ENCODE data around the gene CIB2.

The CIB2 gene

DNA sequence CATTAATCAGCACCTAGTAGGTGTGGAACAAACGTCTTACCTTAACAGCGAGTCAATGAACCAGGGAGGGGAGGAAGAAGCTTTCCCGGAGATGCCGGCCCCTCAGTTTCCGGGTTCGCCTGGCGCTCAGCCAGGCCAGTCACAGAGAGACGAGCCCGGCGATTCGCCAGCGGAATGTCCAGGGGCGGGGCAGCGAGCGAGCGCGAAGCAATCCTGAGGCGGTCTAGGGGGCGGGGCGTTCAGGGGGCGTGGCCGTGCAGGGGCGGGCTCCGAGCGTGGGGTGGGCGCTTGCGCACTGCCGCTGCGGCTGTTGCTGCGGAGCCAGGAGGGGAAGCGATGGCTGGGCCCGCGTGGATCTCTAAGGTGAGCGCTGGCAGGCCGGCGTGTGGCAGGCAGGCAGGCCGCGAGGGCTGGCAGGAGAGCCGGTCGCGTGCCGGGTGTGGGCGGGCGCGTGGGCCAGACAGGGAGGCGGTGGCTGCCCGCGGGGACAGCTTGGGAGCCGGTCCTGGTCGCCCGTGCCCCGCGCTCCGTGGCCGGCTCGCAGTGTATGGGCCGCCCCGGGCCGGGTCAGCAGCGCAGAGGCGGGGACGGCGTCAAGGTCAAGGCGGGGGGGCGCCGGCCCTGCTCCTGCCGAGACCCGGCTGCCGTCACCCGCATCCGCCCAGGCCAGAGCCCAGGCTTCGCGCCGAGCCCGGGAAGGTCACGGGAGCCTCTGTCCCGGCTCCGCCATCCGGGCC lies 18.0 kb upstream of the CIB2 start, which contains the start of gene IDH3A:
IDH3A (plus strand) TSS at position 295 of the 737 bp plus-strand sequence; CDS start at position 337, 42 bp downstream.
- peak; percentile 63 for DNase-seq (ENCODE audit: low read depth)

DNA sequence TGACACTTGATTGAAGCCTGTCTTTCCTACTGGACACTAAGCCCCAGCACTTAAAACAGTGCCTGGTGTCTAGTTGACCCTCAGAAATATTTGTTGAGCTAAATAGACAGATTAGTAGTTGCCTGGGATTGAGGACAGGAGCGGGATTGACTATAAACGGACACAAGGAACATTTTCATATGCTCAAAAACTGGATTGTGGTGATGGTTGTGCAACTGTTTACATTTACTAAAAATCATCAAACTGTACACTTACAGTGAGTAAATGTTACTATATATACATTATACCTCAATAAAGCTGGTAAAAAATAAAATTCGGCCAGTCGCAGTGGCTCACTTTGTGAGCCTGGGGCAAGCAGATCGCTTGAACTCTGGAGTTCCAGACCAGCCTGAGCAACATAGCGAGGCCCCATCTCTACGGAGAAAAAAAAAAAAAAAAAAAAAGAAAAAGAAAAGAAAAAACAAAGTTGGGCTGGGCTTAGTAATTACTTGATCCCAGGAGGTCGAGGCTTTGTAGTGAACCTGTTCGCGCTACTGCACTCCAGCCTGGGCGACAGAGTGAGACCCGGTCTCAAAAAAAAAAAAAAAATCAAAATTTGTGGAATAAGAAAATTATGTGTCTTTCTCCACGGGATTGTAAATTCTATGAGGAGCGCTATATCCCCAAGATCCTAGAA lies 17.3 kb upstream of the CIB2 start:
- no peak for DNase-seq (ENCODE audit: low read depth)

DNA sequence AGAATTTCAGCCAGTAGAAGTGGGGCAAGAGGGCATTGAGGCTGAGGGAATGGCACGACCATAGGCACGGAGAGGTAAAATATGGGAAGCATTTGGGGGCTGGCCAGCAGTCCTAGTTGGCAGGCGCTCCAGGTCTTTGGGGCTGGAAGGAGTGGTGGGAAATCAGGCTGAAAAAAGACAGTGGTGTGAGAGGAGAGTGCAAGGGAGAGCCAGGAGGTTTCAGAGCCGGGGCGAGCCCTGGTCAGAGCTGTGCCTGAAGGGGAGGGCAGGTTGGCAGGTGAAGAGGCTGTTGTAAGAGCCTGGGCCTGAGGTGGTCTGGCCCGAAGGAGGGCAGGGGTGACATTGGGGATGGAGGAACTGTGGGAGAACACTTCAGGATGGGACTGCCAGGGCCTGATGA lies 16.3 kb upstream of the CIB2 start:
- DNase-seq (ENCODE audit: low read depth), result no peak

DNA sequence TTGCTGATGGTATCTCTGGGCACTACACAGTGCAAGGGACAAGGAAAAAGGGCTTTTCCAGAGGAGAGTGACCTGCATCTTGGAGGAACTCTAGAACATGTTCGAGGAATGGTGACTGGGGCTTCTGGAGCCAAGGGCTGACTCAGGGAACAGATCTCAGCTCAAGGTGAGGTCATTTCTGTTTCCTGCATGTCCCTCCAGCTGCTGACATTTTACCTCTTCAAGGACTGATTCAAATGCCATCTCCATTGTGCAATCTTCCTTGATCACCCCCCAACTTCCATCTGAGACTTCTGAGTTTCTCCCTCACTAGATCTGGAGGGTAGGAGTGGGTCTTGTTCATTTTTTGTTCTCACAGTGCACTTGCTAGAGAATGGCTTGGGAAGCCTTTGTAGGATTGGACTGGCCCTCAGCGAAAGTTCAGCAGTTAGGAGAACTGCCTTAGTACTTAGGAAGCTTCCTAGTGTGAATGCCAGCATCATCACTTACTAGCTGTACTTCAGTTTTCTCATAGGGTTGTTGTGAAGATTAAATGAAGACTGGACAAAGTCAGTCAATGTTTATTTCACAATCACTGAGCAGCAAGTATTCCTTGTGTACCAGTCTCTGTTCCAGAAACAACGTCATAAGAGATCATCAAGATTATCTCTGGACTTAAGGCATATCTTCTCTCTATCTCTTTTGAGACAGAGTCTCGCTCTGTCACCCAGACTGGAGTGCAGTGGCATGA lies 15.3 kb upstream of the CIB2 start:
- DNase-seq (ENCODE audit: low read depth), result no peak

DNA sequence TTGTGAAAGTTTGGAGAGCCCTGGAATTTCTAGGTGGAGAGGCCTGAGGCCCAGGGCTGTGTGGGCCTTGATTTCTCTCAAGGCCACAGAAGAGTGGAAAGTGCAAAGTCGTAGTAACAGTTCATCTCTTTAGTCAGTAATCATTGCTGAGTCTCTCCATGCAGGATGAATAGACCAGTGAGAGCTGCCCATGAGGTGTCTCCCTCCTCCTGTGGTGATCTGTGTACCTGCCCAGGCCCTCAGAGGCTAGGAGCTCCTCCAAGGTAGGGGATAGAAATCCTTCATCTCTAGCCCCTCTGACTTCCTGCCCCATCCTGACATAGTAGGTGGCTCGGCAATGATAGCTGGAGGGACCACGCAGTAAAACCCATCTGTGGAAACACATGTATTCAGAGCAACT lies 11.1 kb upstream of the CIB2 start:
- DNase-seq (ENCODE audit: low read depth), result no peak

DNA sequence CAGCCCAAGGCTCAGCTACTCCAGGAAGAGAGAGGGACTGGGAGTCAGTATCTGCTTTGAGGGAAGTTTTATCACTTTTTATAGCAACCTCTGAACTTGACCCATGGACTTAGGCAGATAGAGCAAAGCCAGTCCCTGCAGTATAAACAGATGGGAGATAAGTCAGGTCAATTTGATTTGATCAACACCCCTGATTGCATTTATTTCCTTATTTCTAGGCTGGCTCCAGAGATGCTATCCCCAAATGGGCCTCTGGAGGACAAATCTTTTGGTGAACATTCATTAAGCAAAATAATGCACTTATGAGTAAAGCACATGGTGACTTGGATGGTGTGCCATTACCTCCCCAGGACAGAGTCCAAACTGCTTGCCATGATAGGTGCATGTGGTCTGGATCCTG lies 9.0 kb upstream of the CIB2 start:
- no peak for DNase-seq (ENCODE audit: low read depth)

DNA sequence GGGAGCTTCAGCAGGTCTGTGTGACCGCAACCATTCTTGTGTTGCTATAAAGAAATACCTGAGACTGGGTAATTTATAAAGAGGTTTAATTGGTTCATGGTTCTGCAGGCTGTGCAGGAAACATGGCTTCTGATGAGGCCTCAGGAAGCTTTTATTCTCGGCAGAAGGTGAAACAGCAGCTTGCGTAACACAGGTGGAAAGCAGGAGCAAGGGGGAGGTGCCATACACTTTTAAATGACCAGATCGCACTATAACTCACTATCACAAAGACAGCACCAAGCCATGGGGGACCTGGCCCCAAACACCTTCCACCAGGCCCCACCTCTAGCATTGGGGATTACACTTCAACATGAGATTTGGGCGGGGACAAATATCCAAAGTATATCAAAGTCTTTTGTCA lies 8.3 kb upstream of the CIB2 start:
- DNase-seq (ENCODE audit: low read depth), result no peak

DNA sequence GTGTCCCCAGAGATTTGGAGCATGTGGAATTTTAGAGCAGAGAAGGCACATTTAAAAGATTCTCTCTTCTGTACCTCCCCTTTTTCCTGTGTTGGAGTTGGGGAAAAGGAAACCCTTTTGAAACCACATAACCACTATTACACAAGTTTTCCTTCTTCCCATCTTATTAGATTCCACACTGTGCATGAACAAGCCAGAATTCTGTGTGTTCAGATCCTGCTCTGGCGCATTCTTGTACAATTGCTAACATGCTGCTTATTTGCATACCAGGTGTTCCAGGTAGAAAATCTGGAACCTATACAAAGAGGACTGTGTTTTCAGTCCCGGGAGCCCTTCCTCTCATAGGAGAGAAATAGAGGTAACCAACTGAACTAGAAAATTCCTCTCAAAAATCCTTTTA lies 2.6 kb upstream of the CIB2 start:
- DNase-seq (ENCODE audit: low read depth), result no peak

DNA sequence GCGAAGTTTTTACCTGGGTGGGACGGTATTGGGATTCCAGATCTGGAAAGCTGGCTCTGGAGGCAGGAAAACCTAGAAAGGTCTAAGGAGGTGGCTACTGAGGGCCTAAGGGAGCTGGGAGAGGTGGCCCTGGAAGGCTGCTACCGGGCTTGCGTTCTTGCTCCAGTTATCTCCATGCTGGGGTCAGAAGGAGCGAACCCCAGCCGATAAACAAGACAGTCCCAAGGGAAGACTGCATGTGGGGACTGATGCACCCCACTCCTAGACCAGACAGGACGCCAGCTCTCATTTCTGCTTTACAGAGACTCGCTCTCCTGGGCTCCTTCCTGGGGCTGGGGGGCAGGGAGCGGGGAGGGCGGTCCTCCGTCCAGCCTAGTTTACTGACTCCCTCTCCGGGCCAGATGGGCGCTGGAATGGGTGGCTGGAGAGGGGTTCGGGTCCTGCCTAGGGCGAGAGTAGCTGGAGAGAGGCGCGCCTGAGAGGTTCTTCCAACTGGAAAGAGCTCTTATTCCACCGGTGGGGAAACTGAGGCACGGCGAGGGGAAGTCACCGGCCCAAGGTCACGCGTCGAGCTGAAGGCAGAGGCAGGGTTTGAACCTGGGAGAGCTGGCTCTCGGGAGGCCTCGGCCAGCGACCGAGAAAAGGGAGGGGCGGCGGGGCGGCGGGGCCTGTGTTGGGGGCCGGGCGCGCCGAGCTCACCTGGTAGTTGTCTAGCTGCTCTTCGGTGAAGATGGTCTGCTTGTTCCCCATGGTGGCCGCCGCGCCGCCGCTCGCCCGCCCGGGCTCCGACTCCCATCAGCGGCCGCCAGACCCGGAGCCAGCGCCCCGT lies 565 bp downstream of the CIB2 start:
- DNase-seq (ENCODE audit: low read depth), result no peak

DNA sequence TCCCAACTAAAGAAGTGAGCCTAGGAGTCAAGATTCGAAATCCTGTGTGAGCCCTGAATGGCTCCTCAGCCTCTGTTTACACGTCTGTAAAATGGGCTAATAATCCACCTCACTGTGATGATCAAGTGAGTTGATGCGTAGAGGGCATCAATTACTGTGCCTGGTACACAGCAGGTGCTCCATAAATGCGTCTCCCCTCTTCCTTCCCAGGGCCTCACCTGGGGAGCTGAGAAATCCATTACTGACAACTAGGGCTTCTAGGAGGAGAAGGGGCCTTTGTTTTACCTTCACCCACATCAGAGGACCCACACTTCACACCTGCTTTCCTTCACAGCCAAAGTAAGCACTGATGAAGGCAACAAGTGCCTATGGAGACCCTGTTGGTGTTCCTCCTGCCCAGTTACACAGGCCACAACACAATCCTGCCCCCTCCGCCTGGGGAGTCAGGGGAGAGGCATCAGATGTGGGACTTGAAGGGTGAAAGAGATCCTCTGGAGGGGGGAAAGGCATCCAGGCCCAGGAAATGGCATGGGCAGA lies 1.4 kb downstream of the CIB2 start:
- DNase-seq (ENCODE audit: low read depth), result no peak

DNA sequence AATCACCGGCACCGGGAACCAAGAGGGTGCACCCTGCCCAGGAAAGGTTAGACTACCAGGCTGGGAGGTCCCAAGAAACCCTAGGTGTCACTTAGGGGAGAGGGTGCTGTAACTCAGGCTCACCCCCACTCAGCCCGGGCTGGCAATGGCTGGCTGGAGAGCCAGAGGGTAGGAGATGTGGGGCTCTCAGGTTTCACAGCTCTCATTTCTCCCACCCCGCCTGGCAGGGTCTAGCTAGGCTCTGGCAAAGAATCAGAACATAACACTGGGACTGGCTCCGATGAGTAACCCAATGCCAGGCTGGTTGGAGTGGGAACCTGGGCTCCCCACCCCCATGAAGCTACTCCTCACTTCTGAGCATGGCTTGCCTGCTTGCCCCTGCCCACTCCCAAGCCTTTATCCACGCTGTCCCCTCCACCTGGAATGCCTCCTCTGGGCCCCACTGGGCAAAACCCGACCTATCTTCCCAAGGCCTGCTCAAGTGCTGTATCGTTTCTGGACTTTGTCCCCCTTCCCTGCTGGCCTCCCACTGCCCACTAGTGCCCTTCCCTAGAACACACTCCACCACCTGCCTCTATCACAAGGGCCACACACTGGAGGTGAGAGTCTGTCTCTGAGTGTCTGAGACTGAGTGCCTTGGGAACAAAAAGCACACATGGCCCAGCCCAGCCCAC lies 2.0 kb downstream of the CIB2 start:
- no peak for DNase-seq (ENCODE audit: low read depth)

DNA sequence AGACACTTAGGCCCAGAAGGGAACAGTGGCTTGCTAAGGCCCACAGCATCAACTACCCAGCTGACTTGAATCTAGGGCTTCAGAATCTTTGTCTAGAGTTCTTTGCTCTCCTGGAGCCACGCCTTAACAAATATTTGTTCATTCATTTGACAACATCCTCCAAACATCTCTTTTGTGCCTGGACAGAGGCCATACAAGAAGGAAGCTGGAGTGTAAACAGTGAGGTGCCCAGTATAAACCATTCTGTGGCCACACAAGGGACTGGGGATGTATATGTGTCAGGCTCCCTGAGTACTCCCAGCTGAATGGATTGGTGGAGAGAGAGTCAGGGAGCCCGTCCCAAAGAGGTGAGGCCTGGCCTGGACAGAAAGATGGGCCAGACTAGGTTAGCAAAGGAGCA lies 3.4 kb downstream of the CIB2 start:
- no peak for DNase-seq (ENCODE audit: low read depth)

DNA sequence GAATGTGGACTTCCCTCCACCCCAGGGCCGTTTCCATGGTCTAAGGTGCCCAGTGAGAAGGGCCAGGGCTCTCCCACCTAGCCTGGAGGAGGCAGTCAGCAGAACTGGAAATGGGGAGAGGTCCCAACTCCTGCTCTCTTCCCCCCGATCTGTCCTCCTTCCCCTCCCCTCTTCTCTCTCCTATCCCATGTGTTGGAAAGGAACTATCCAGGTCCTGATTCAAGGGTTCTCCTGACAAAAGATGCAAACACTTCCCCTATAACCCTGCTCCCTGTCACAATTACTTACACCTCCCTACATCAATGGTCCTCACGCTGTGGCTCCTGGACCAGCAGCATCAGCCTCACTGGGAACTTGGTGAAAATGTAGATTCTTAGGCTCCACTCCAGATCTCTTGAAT lies 6.0 kb downstream of the CIB2 start:
- no peak for DNase-seq (ENCODE audit: low read depth)

DNA sequence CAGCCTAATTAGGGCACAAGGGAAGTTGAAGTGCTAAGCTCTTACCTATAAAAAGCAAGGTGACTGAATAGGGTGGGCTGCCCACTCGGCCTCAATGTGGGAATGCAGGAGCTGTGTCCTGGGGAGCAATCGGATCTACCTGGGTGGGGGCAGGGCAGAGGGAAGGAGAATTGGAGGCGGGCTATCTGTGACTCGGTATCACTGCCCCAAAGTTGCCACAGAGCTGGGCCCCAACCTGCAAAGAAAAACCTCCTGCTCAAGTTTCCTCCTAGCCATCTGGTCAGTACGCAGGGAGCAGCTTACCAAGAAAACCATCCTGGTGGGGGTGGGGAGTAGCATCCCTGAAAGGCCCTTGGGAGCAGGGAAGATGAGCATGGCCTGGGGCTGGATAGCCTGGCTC lies 10.7 kb downstream of the CIB2 start:
- no peak for DNase-seq (ENCODE audit: low read depth)

DNA sequence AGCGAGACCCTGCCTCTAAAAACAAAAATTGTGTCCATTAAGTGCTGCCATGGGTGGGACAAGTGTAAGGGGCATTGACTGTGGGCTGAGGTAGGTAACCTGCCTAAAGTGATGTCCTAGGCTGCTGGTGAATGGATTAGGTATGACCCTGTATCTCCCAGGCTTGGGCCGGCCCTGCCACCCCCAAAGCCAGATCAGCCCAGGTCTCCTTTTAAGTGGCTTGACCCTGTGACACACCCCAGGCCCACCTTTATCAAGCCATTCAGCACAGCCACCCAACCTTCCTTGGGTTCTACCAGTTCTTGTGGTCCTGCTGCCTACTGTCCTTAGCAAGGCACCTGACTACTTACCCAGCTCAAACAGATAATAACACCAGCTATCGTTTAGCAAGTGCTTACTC lies 18.7 kb downstream of the CIB2 start:
- no peak for DNase-seq (ENCODE audit: low read depth)

DNA sequence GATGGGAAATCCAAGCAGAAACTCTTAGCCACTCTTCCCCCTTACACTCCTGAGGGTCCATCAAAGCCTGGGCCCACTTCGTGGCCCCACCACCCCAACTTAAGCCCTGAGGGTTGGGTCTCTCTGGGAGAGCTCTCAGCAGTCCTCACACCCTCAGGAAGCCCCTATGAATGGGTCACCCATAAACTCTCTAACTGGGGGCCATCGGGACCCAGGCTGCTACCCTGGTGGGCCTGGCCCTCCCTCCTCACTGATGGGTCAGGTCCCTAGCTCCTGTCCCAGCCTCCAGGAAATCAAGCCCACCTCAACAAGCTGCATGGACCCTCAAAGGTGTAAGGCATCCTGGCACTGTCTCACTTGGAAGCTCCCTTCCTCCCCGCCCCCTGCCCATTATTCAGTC lies 19.5 kb downstream of the CIB2 start:
- no peak for DNase-seq (ENCODE audit: low read depth)

DNA sequence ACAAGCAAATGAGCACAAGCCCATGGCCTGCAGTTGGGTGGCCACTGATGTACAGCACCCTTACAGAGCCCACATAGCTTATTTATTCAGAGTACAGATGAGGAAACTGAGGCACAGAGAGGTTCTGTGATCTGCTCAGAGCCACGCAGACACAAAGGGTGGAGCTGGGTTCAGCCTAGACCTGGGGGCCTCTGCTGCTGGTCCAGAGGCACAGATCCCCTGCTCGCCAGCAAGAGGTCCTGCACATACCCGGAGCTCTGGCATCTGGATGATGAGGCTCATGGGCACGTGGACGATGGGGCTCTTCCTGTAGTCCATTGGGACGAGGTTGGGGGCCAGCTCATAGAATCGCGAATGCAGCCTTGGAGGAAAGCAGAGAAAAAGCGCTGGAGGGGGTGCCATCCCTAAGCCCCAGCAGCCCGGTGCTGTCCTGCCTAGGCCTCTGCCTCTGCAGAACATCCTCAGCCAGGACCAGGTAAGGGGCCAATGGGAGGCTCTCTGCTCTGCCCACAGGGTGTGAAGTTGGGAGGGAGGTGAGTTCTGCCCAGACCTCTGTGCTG lies 20.2 kb downstream of the CIB2 start:
- no peak for DNase-seq (ENCODE audit: low read depth)

DNA sequence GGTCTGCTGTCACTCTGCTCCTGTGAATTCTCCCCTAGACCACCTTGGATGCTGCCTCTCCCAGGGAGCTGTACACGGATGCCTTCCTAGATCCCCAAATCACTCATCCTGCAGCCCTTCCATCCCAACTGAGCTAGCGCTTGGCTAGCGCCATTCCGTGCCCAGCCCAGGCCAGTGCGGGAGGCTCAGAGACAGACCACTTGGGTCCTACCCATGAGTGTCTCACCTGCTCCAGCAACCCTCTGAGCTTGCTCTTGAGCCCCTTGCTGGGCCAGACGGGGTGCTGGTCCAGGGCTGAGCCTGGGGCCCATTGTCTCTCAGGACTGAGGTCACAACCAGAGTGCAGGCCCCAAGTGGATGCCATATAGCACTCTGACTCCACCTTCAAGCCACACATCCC lies 21.1 kb downstream of the CIB2 start:
- no peak for DNase-seq (ENCODE audit: low read depth)

DNA sequence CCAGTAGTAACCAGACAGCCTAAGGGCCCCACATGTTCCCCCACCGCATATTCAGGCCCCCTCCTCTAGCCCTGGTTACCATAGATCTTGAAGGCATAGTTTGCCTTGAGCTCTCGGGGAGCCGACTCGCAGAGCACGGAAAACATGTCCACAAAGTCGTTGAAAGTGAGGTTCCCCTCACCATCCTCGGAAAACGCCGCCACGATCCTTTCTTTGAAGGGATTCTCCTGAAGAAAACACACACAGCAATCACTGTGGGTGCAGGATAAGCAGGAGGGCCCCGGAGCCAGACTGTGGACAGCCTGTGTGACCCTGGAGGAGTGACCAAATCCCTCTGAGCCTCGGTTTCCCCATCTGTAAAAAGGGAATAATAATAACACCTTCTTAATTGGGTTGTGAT lies 22.1 kb downstream of the CIB2 start:
- no peak for DNase-seq (ENCODE audit: low read depth)

DNA sequence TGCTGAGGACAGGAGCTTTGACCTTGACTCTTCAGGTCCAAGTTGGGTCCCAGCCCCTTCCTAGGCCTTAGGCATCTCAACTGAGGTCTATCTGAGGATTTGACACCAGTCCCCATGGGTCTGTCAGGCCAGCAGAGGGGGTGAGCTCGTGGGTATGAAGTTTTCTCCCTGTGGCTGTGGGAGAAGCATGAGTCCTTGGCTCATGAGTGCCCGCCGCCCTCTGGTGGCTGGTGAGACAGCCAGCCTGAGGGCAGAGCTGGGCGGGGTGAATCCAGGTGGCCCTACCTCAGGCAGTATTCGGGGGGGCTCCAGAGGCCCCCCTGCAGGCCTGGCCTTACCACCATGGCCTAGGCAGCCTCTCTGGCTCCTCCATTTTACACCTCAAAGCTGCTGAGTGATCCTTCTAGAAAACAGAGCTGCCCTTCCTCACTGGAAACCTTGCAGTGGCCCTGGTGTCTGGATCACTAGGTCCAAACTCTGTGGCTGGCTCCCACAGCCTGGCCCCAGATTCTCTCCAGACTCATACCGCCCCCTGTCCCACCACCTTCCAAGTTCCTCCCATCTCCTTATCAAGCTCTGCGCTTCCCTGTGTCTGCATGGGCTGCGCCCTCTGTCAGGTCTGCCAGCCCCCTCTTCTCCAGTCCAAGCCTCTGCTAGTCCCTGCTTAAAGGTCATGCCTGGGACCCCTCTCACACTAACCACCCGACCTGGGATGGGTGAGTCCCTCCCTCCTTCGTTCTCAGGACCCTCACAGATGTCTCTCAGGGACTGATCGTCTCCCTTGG lies 22.8 kb downstream of the CIB2 start:
- DNase-seq (ENCODE audit: low read depth), result peak; percentile 40

Measured in non-pigmented ciliary epithelial cell (primary cell).